Peyer's patch (tissue), 4 donors: ENCODE data around the gene PRPF6. TPM values are rescaled to one million over a fixed set of nuclear protein-coding genes. Genes with fewer than 3 reads are reported as not detected.
A peak's percentile ranks its signal among the peaks of the same experiment; 100 is the strongest.

Experiments
- DNase-seq, 3 donors: peaks; one replicate each; pipeline ENCODE4 v3.0.0-alpha.2; 2017 to 2019
- H3K27ac ChIP-seq, 4 donors: fragments of 200-600 bp; sonication (generic); one replicate each; pipeline ENCODE4 v1.5.1; 2016 to 2019
- H3K27me3 ChIP-seq, 2 donors: fragments of 200-600 bp; sonication (generic); one replicate each; pipeline ENCODE4 v1.5.1; 2019
- H3K36me3 ChIP-seq, 3 donors: fragments of 200-600 bp; sonication (generic); one replicate each; pipeline ENCODE4 v1.5.1; 2016 to 2019
- H3K4me1 ChIP-seq, 4 donors: fragments of 200-600 bp; sonication (generic); one replicate each; pipeline ENCODE4 v1.5.1; 2016 to 2019
- H3K4me3 ChIP-seq, 4 donors: fragments of 200-600 bp; sonication (generic); 1 replicate in 3 of 4; 2 replicates in 1 of 4; pipeline ENCODE4 v1.5.1; 2016 to 2019; ENCODE audit warnings: mild to moderate bottlenecking in 1 of 4
- H3K9me3 ChIP-seq, 4 donors: fragments of 200-600 bp; sonication (generic); one replicate each; pipeline ENCODE4 v1.5.1; 2016 to 2019; ENCODE audit warnings: mild to moderate bottlenecking in 1 of 4
- POLR2A ChIP-seq, 2 donors: fragments of 450-650 bp; IDR thresholded peaks; one replicate each; pipeline ENCODE4 v1.5.1; 2017; ENCODE audit warnings: antibody characterized with exemption in 2 of 2, mild to moderate bottlenecking in 2 of 2, moderate library complexity in 2 of 2
- total RNA-seq, 4 donors: library from RNA; depleted of rRNA; stranded (reverse); fragments of >200 nt; gene quantifications; one replicate each; pipeline ENCODE4 v1.1.0, GENCODE V29; 2016
- TF ChIP-seq, protein P1 (sequence below), 6 experiments: fragments of 450-650 bp in 4 of 6; fragments of 200-600 bp in 2 of 6; sonication (generic) in 1 of 6; IDR thresholded peaks; one replicate each; pipeline ENCODE4 v1.5.1; 2017 to 2019; ENCODE audit warnings: antibody characterized with exemption in 6 of 6, mild to moderate bottlenecking in 3 of 6, moderate library complexity in 1 of 6

PRPF6 gene
- total RNA-seq, 4 donors from 2014 or later: 49.6 to 95.7 (median 64.2) TPM

DNA sequence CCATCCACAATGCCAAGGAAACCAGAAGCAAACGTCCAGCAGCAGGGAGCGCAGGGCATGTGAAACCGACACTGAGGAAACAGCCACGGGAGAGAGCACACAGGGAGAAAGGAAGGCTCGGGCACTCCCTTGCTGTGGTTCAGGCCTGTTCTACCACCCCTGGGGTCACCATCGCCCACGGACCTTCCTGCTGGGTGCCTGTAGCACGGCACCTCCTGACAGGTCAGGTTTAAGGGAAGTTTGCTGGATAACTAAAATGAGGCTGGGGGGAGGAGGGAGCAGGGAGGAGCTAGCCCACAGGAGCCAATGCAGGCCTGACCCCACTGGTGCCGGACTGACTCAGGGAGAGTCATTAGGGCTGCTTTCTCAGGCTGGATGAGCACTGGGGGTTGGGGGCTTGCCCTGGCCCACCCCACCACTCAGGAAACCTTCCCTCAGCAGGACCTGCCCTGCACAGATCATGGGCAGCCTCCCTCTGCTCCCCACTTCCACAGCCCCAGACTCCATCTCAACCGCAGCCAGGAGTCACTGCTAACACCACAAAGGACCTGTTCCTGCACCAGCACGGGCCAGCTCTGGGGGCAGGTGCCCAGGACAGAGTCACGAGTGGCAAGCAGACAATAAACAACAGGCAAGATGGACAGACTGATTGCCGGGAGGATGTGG, 27.0 kb upstream of the PRPF6 start:
- H3K27ac ChIP-seq: peak overlapping the region; percentile 90 to 99 (median 94)
- TF ChIP-seq, protein P1, sequence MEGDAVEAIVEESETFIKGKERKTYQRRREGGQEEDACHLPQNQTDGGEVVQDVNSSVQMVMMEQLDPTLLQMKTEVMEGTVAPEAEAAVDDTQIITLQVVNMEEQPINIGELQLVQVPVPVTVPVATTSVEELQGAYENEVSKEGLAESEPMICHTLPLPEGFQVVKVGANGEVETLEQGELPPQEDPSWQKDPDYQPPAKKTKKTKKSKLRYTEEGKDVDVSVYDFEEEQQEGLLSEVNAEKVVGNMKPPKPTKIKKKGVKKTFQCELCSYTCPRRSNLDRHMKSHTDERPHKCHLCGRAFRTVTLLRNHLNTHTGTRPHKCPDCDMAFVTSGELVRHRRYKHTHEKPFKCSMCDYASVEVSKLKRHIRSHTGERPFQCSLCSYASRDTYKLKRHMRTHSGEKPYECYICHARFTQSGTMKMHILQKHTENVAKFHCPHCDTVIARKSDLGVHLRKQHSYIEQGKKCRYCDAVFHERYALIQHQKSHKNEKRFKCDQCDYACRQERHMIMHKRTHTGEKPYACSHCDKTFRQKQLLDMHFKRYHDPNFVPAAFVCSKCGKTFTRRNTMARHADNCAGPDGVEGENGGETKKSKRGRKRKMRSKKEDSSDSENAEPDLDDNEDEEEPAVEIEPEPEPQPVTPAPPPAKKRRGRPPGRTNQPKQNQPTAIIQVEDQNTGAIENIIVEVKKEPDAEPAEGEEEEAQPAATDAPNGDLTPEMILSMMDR (IDR thresholded peaks at IDR 0.05): no peak
- TF ChIP-seq POLR2A (IDR thresholded peaks at IDR 0.05): no peak
- no peaks in the 10 kb centered on the region for H3K36me3 ChIP-seq
- no peaks in the 10 kb centered on the region for H3K9me3 ChIP-seq
- H3K4me1 ChIP-seq: peaks cover 26 to 87% (median 46%) of the 10 kb centered on the region in 4 donors
- H3K4me3 ChIP-seq: peak overlapping the region in 1 of 4 donors; percentile 89
- DNase-seq: no peak
- no peaks in the 10 kb centered on the region for H3K27me3 ChIP-seq

DNA sequence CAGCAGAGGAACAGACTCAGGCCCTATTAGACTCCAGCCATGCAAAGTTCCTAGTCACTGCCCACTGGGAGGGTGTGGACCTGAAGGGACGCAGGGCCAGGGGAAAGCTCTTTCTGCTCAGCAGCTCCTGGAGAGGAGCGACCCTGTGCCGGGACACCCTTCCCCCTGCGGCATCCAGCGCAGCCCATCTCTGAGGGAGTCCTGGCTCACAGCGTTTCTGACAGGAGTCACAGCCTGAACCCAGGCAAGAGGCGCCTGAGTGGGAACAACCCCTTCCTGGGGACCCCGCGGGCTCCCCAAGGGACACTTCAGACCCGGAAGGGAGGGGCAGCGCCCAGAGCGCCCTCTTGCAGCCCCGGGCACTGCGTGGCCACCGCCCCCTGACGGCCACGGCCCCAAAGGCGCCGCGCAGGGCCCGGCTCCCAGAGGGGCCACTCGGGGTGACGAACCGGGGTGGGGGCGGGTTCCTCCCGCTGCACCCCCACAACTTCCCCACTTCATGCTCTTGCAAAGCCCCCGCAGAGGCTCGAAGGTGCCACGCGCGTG, 25.6 kb upstream of the PRPF6 start:
- Histone ChIP-seq H3K27ac (peak overlapping the region; percentile 90 to 99 (median 94)), H3K9me3 (no peaks in the 10 kb centered on the region), H3K36me3 (no peaks in the 10 kb centered on the region), H3K4me1 (peaks cover 23 to 73% (median 36%) of the 10 kb centered on the region in 4 donors), H3K4me3 (peak overlapping the region; percentile 66 to 100 (median 92)), H3K27me3 (no peaks in the 10 kb centered on the region)
- peak in 2 of 3 donors; percentile 57 to 77 for DNase-seq
- TF ChIP-seq POLR2A (IDR thresholded peaks at IDR 0.05): no peak
- TF ChIP-seq, protein P1 (IDR thresholded peaks at IDR 0.05): peak; percentile 20 to 46 (median 32)

DNA sequence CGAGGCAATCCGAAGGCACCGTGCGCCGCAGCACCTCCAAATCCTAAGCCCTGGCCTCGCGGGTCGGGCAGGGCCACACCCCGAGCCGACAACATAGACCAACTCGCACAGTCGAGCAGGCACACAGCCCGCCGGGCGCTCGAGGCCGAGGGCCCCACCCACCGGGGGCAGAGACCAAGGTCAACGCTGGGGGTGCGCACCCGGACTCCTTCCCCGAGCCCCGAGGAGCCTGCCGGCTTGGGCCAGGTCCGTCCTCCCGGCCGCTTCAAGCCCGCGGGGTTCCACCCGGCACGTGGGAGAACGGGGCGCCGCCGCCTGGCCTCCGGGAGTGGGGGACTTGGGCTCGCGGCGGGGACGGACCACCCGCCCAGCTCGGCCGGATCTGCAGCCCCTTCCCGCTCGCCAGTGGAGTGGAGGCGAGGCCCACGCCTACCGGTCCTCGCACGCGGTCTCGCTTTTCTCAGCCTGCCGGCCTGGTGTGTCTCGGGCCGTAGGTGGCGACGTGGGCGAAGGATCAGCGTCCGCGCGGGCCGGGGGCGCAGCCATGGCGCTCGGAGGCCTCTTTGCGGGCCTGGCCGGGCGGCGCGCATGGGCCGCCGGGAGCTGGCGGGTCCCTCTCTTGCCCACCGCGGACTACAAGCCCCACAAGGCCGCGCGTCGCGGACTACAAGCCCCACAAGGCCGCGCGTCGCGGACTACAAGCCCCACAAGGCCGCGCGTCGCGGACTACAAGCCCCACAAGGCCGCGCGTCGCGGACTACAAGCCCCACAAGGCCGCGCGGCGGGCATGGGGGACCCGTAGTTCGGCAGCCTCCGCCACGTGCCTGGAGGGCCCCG, 24.9 kb upstream of the PRPF6 start, which contains the start of gene UCKL1:
Gene UCKL1, minus strand, starts transcription at position 590 of the 837 bp plus-strand sequence. Its CDS starts 44 bp downstream, at position 546.
- TF ChIP-seq, protein P1 (IDR thresholded peaks at IDR 0.05): peak in 2 of 6 experiments; percentile 1
- TF ChIP-seq POLR2A (IDR thresholded peaks at IDR 0.05): peak; percentile 76 to 83
- peak; percentile 91 to 96 (median 94) for DNase-seq
- no peaks in the 10 kb centered on the region for H3K36me3 ChIP-seq
- peaks cover 19 to 66% (median 32%) of the 10 kb centered on the region in 4 donors for H3K4me1 ChIP-seq
- no peaks in the 10 kb centered on the region for H3K27me3 ChIP-seq
- H3K9me3 ChIP-seq: no peaks in the 10 kb centered on the region
- peak within 1 kb of the TSS; percentile 90 to 99 (median 94) for H3K27ac ChIP-seq
- H3K4me3 ChIP-seq: peak within 1 kb of the TSS; percentile 66 to 100 (median 92)

DNA sequence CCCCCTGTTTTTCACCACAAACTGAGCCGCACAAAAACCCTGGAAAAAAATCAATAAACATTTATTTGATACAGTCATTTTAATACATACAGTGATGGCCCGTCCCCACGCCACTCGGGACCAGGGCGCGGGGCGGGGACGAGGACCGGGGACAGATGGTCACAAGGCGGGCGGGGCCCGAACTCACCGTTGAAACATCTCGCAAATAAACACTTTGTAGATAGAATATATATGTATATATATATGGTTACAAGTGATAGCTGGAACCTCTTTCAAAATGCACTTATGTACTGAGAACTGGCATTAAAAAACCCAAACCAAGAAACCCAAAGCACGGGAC, 24.3 kb upstream of the PRPF6 start:
- H3K4me1 ChIP-seq: peaks cover 15 to 60% (median 29%) of the 10 kb centered on the region in 4 donors
- no peaks in the 10 kb centered on the region for H3K9me3 ChIP-seq
- H3K36me3 ChIP-seq: peaks cover 0 to 4% (median 0%) of the 10 kb centered on the region in 3 donors
- H3K27ac ChIP-seq: peak overlapping the region; percentile 61 to 94 (median 82)
- TF ChIP-seq, protein P1 (IDR thresholded peaks at IDR 0.05): no peak
- no peak for TF ChIP-seq POLR2A (IDR thresholded peaks at IDR 0.05)
- no peaks in the 10 kb centered on the region for H3K27me3 ChIP-seq
- DNase-seq: no peak
- H3K4me3 ChIP-seq: peak overlapping the region; percentile 66 to 100 (median 92)

DNA sequence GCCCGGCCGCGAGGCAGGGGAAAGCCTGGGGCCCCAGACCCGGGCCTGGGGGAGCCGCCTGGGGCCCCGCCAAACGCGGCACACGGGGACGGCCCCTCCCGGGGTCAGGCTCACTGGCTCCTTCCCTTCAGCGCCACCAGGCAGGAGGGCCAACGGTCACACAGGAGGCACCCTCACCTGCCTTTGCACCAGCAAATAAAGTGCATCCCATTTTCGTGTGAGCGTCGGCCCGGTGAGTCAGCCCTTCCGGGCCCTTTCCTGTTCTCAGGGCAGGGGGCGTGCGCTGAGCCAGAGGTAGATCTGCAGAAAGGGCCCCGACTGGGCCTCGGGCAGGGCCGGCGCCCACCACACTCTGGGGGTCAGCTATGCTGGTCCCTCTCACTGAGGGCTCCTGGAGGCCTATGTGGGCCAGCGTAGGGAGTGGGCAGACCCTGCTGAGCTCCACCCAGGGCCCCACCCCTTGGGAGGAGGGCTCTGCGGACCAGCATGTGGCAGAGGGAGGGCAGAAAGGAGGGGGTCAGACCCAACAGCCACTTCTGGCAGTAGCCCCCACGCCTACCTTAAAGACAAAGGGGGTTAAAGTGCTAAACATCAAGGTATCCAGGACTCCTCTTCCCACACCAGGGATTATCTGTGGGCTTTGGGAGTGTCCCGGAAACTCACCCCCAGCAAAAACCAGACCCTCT, 23.8 kb upstream of the PRPF6 start:
- DNase-seq: peak; percentile 59 to 86 (median 86)
- peaks cover 11 to 55% (median 25%) of the 10 kb centered on the region in 4 donors for H3K4me1 ChIP-seq
- no peaks in the 10 kb centered on the region for H3K9me3 ChIP-seq
- H3K4me3 ChIP-seq: peak overlapping the region; percentile 66 to 100 (median 92)
- TF ChIP-seq POLR2A (IDR thresholded peaks at IDR 0.05): peak; percentile 21 to 49
- TF ChIP-seq, protein P1 (IDR thresholded peaks at IDR 0.05): peak in 4 of 6 experiments; percentile 5 to 37 (median 20)
- H3K27ac ChIP-seq: peak overlapping the region; percentile 61 to 94 (median 82)
- no peaks in the 10 kb centered on the region for H3K27me3 ChIP-seq
- peaks cover 0 to 9% (median 0%) of the 10 kb centered on the region in 3 donors for H3K36me3 ChIP-seq
